ENCODE results near the gene IGSF9.

Gene IGSF9

GRCh38 chr1:159928491-159929050, 16.8 kb downstream of the IGSF9 start:
- Mint-ChIP-seq H3K27me3 (ENCODE audit: low read depth) (no peaks in the 10 kb centered on the region), H3K36me3 (ENCODE audit: low read depth) (peaks cover 29% of the 10 kb centered on the region), H3K9me3 (no peaks in the 10 kb centered on the region), H3K4me1 (peaks cover 34% of the 10 kb centered on the region), H3K27ac (no peak overlapping the region), H3K4me3 (no peak overlapping the region)
- TF ChIP-seq CTCF (IDR thresholded peaks at IDR 0.05; ENCODE audit: unreplicated experiment in 3 of 3): no peak

GRCh38 chr1:159927849-159928431, 17.5 kb downstream of the IGSF9 start:
- H3K4me3 Mint-ChIP-seq: no peak overlapping the region
- H3K27ac Mint-ChIP-seq: no peak overlapping the region
- H3K4me1 Mint-ChIP-seq: peaks cover 37% of the 10 kb centered on the region
- H3K9me3 Mint-ChIP-seq: no peaks in the 10 kb centered on the region
- TF ChIP-seq CTCF (IDR thresholded peaks at IDR 0.05; ENCODE audit: unreplicated experiment in 3 of 3): no peak
- H3K36me3 Mint-ChIP-seq (ENCODE audit: low read depth): peaks cover 25% of the 10 kb centered on the region
- H3K27me3 Mint-ChIP-seq (ENCODE audit: low read depth): no peaks in the 10 kb centered on the region

DNA sequence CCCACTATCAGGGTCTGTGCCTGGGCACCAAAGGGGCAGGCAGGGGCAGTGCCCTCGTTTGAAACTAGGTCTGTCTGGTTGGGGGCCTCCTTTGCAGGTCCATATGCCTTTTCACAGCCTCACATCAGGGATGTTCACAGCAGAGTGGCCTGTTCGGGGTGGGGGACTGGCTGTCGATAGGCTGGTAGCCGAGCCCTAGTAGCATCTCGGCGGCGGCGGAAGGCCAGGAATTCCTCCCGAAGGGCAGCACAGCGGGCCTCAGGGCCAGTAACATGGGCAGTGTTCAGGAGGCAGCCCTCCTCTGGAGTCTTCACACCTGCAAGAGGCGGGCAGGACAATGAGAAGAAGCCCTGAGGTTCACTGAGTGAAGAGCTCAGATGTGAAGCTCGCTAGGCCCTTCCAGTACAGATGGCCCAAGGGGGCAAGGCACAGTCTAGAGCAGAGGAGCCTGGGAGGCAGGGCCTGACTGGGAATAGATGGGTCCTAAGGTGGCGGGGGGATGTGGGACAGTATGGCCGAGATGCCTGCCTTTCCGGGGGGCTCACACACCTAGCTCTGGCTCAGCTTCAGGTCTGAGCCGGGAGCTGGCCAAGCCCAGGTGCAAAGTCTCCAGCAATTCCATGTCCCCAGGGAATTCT, 18.1 kb downstream of the IGSF9 start:
- H3K4me1 Mint-ChIP-seq: peaks cover 38% of the 10 kb centered on the region
- no peak overlapping the region for H3K27ac Mint-ChIP-seq
- H3K9me3 Mint-ChIP-seq: no peaks in the 10 kb centered on the region
- H3K4me3 Mint-ChIP-seq: peak overlapping the region; percentile 97
- H3K36me3 Mint-ChIP-seq (ENCODE audit: low read depth): peaks cover 22% of the 10 kb centered on the region
- H3K27me3 Mint-ChIP-seq (ENCODE audit: low read depth): no peaks in the 10 kb centered on the region
- no peak for TF ChIP-seq CTCF (IDR thresholded peaks at IDR 0.05; ENCODE audit: unreplicated experiment in 3 of 3)

GRCh38 chr1:159925719-159926078, 19.7 kb downstream of the IGSF9 start:
- Mint-ChIP-seq H3K27ac (peak overlapping the region; percentile 88 to 93 (median 92)), H3K9me3 (no peaks in the 10 kb centered on the region), H3K27me3 (ENCODE audit: low read depth) (no peaks in the 10 kb centered on the region), H3K4me3 (peak overlapping the region; percentile 97), H3K36me3 (ENCODE audit: low read depth) (peaks cover 14% of the 10 kb centered on the region), H3K4me1 (peaks cover 53% of the 10 kb centered on the region)
- TF ChIP-seq CTCF (IDR thresholded peaks at IDR 0.05; ENCODE audit: unreplicated experiment in 3 of 3): no peak

DNA sequence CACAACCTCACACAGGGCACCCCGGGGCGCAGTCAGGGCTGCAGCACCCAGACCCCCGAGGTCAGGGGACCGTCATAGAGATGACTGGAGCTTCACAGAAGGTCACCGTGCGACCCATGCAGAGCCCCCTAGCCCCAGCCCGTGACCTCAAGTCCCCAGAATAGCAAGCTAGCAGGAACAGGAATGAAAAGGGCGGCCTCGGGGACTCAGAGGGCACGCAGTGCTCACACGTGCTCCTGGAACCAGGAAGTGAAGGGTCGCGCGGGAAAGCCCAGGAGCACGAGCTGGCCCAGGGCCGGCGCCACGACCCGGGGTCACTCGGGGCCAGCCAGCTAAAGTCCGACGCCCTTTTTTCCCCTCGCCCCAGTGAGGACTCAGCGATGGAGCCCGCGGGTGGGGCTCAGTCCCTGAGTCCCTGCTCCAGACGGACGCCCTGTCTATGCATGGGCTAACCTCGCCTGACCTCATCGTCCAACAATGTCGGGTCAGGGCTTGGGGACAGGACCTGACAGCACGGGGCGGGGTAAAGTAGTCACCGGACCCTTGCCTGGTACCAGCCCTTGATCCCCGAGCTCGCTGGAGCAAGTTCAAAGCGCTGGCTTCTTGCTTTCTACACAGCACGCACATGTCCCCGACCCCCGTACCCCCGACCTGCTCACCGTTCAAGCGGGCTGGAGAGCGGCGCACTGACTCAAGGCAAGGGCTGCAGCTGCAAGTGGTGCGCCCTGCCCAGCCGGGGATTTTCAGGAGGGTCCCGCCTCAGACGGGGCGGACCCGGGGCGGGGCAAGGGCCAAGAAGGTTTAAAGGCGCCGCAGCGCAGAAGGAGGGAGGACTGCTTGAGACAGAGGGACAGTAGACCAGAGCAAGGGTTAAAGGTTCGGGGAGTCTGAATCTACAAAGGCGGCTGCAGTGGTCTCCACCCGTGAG, 20.4 kb downstream of the IGSF9 start, which contains the start of gene TAGLN2:
Gene TAGLN2, minus strand, starts transcription at position 717 of the 928 bp plus-strand sequence. CDS start 4,998 bp downstream, outside the sequence.
- Mint-ChIP-seq H3K36me3 (ENCODE audit: low read depth) (peaks cover 14% of the 10 kb centered on the region), H3K9me3 (no peaks in the 10 kb centered on the region), H3K4me3 (peak within 1 kb of the TSS; percentile 97), H3K27me3 (ENCODE audit: low read depth) (no peaks in the 10 kb centered on the region), H3K27ac (peak within 1 kb of the TSS; percentile 88 to 93 (median 92)), H3K4me1 (peaks cover 55% of the 10 kb centered on the region)
- TF ChIP-seq CTCF (IDR thresholded peaks at IDR 0.05; ENCODE audit: unreplicated experiment in 3 of 3): no peak

Measured in nephron (organoid).